ENCODE data around the gene KCNK1. TPM values are rescaled to one million over a fixed set of nuclear protein-coding genes. Genes with fewer than 3 reads are reported as not detected.

The KCNK1 gene
- total RNA-seq, 4 donors from 2014 or later = 13.1 to 19.7 (median 17.2) TPM

DNA sequence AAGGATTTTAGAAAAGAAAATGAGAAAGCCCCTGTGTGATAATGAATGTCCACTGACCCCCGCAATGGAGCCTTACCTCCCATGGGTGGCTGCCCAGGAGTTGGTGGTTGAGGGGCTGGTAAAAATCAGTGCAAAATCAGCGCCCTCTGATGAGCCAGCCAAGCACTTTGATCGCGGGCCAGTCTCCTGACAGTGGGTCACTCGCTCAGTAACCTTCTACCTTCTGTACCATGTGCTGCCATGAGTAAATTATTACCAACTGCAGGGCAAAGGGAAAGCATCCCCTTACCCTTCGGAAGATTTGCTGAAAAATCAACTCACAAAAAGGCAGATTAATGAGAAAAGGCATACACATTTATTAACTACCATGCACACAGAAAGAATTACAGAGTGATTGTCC is 58.8 kb downstream of the KCNK1 start:
- TF ChIP-seq POLR2A (IDR thresholded peaks at IDR 0.05) = no peak
- TF ChIP-seq, protein P1, sequence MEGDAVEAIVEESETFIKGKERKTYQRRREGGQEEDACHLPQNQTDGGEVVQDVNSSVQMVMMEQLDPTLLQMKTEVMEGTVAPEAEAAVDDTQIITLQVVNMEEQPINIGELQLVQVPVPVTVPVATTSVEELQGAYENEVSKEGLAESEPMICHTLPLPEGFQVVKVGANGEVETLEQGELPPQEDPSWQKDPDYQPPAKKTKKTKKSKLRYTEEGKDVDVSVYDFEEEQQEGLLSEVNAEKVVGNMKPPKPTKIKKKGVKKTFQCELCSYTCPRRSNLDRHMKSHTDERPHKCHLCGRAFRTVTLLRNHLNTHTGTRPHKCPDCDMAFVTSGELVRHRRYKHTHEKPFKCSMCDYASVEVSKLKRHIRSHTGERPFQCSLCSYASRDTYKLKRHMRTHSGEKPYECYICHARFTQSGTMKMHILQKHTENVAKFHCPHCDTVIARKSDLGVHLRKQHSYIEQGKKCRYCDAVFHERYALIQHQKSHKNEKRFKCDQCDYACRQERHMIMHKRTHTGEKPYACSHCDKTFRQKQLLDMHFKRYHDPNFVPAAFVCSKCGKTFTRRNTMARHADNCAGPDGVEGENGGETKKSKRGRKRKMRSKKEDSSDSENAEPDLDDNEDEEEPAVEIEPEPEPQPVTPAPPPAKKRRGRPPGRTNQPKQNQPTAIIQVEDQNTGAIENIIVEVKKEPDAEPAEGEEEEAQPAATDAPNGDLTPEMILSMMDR (IDR thresholded peaks at IDR 0.05) = no peak
- DNase-seq (ENCODE audit: low spot score in 2 of 2) = no peak
- intact Hi-C loops (cut with DNase I; ENCODE audit: low total_unique reads) = no loop called here
- H3K4me3 ChIP-seq (ENCODE audit: low read depth, poor library complexity, severe bottlenecking) = no peak overlapping the region
- 94 to 97% methylated on average over 6 of the region's 6 CpGs for WGBS, 2 donors

DNA sequence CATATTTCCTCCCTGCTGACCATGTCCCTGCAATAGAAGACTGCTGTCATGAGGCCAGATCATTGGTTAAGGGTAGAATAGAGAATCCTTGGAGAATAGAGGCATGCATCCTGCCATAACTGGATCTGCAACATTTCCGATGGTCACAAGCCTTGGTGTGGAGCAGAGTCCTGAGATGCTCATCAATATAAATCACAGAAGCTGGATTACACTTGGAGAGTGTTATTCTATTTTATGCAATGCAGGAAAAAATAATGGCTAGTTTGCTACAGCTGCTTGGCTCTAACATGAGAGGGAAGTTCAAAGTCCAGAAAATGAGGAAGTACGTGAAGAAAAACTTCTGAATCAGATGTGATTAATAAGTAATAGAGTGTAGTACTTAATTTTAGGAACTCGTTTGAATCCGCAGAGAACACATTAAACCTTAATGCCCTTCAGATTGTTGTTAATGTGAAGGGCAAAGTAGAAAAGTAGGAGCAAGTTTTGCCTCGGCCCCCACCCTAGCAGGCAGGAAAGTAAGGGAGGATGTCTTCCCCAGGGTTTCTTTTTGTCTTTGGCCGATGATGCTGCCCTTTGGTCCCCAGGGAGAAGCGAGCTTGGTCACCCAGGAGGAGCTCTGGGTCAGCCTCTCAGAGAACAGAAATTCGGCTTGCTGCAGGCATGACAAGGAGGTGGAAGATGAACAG is 59.5 kb downstream of the KCNK1 start:
- TF ChIP-seq, protein P1 (IDR thresholded peaks at IDR 0.05) = no peak
- TF ChIP-seq POLR2A (IDR thresholded peaks at IDR 0.05) = no peak
- no peak overlapping the region for H3K4me3 ChIP-seq (ENCODE audit: low read depth, poor library complexity, severe bottlenecking)
- WGBS, 2 donors = 75 to 80% methylated on average over 8 of the region's 8 CpGs
- intact Hi-C loops (cut with DNase I; ENCODE audit: low total_unique reads) = no loop called here
- no peak for DNase-seq (ENCODE audit: low spot score in 2 of 2)

DNA sequence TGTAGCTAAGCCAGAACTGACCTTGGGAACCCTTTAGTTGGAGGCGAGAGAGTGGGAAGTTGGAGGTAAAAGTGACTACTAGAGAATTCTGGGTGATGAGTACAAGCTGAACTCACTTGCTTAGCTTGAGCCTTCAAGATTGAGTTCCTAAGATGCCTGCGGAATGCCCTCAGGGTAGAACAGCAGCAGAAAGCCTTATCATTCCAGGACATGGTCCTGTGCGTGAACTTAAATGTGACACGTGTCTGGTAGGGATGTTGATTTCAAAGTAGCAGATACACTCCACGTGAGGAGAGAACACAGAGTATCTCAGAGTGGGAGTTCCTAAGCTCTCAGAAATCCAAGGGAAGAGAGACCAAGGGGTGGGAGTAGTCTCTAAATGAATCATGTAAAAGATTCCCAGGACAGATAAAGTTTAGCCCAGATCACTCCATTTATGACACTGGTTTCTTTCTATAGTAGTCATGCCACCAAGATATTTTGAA is 60.1 kb downstream of the KCNK1 start:
- TF ChIP-seq POLR2A (IDR thresholded peaks at IDR 0.05) = no peak
- TF ChIP-seq, protein P1 (IDR thresholded peaks at IDR 0.05) = no peak
- intact Hi-C loops (cut with DNase I; ENCODE audit: low total_unique reads) = no loop called here
- 87 to 90% methylated on average over 5 of the region's 5 CpGs for WGBS, 2 donors
- no peak overlapping the region for H3K4me3 ChIP-seq (ENCODE audit: low read depth, poor library complexity, severe bottlenecking)
- DNase-seq (ENCODE audit: low spot score in 2 of 2) = no peak

DNA sequence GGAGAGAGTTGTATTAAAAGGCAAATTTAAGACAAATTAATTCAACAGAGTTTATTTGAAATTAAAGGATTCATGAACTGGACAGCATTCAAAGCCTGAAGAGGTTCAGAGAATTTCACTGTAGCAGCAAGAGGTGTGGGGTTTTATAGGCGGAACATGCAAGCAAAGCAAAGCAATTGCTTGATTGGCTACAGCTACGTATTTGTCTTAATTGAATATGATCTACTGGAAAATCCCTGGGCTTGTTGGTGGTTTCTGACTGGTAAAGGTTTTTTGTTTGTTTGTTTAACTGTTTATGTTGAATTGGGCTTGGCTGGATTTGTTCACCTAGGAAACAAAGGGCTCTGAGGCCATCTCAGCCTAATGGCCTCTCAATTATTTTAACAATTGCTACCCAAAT is 61.5 kb downstream of the KCNK1 start:
- WGBS, 2 donors = 92 to 93% methylated on average over 2 of the region's 2 CpGs
- no peak overlapping the region for H3K4me3 ChIP-seq (ENCODE audit: low read depth, poor library complexity, severe bottlenecking)
- intact Hi-C loops (cut with DNase I; ENCODE audit: low total_unique reads) = no loop called here
- DNase-seq (ENCODE audit: low spot score in 2 of 2) = no peak
- TF ChIP-seq, protein P1 (IDR thresholded peaks at IDR 0.05) = no peak
- no peak for TF ChIP-seq POLR2A (IDR thresholded peaks at IDR 0.05)

DNA sequence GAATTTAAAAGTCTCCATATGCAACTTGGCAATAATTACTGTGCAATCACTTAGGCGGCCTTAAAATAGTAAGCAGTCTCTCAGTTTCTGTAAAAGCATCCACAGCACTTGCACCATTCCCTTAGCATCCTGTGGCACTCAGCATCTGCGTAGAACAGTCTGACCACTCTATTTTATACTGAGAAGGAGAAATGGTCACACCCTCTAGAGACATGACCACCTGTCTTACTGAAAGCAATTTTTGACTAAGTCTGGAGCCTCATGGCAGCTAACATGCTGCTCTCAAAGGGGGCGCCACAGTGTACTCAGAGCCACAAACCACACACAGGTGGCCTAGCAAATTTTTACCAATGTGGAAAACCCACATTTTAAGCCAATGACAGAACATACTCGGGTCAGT is 62.0 kb downstream of the KCNK1 start:
- 90 to 91% methylated on average over 4 of the region's 4 CpGs for WGBS, 2 donors
- TF ChIP-seq, protein P1 (IDR thresholded peaks at IDR 0.05) = no peak
- no peak for TF ChIP-seq POLR2A (IDR thresholded peaks at IDR 0.05)
- no peak for DNase-seq (ENCODE audit: low spot score in 2 of 2)
- H3K4me3 ChIP-seq (ENCODE audit: low read depth, poor library complexity, severe bottlenecking) = no peak overlapping the region
- intact Hi-C loops (cut with DNase I; ENCODE audit: low total_unique reads) = no loop called here

All from lower leg skin (tissue), 4 donors.